Endodermal cell (in vitro differentiated cells): ENCODE data around the gene OOSP2. TPM values are rescaled to one million over a fixed set of nuclear protein-coding genes. Genes with fewer than 3 reads are reported as not detected.

Source experiments
- DNase-seq: peaks from one replicate; pipeline ENCODE4 v3.0.0-alpha.2; 2017
- H3K27ac ChIP-seq: 2 replicates; pipeline ENCODE4 v1.5.1; 2013; ENCODE audit warnings: mild to moderate bottlenecking, low read depth, low read length, moderate library complexity
- H3K27me3 ChIP-seq: 2 replicates; pipeline ENCODE4 v1.6.1; 2013; ENCODE audit warnings: mild to moderate bottlenecking, low read length, moderate library complexity; ENCODE audit not compliant: insufficient read depth, control insufficient read depth, poor library complexity, severe bottlenecking
- H3K36me3 ChIP-seq: 2 replicates; pipeline ENCODE4 v1.7.0; 2013; ENCODE audit warnings: mild to moderate bottlenecking, low read length, moderate library complexity; ENCODE audit not compliant: control insufficient read depth, insufficient read depth
- H3K4me1 ChIP-seq: one replicate; pipeline ENCODE4 v1.7.0; 2013; ENCODE audit warnings: low read length; ENCODE audit not compliant: control insufficient read depth, insufficient read depth
- H3K4me3 ChIP-seq: 2 replicates; pipeline ENCODE4 v1.5.1; 2013; ENCODE audit warnings: mild to moderate bottlenecking, low read length, moderate library complexity
- H3K9ac ChIP-seq: 2 replicates; pipeline ENCODE4 v1.6.1; 2013; ENCODE audit warnings: mild to moderate bottlenecking, low read length, moderate library complexity; ENCODE audit not compliant: poor library complexity, severe bottlenecking; ENCODE audit errors: extremely low read depth
- H3K9me3 ChIP-seq: 2 replicates; pipeline ENCODE4 v1.6.1; 2013; ENCODE audit warnings: mild to moderate bottlenecking, low read length, moderate library complexity; ENCODE audit not compliant: control insufficient read depth
- H3K27ac Mint-ChIP-seq: 2 replicates; pipeline ENCODE4 v1.8.0; 2020; ENCODE audit warnings: mixed read lengths
- H3K27me3 Mint-ChIP-seq: 2 replicates; pipeline ENCODE4 v1.8.0; 2021; ENCODE audit warnings: mild to moderate bottlenecking, mixed read lengths; ENCODE audit not compliant: insufficient read depth
- H3K36me3 Mint-ChIP-seq: 2 replicates; pipeline ENCODE4 v1.8.0; 2020; ENCODE audit warnings: low read depth, mixed read lengths
- H3K4me1 Mint-ChIP-seq: 2 replicates; pipeline ENCODE4 v1.8.0; 2020; ENCODE audit warnings: mixed read lengths
- H3K4me3 Mint-ChIP-seq: 2 replicates; pipeline ENCODE4 v1.8.0; 2020; ENCODE audit warnings: mild to moderate bottlenecking, moderate library complexity, mixed read lengths
- H3K9me3 Mint-ChIP-seq: 2 replicates; pipeline ENCODE4 v1.8.0; 2020; ENCODE audit warnings: mild to moderate bottlenecking, mixed read lengths
- CTCF ChIP-seq: fragments of 200-600 bp; sonication (generic); conservative IDR thresholded peaks from 2 replicates; pipeline ENCODE4 v1.5.0; 2021; ENCODE audit warnings: antibody characterized with exemption, mild to moderate bottlenecking
- WGBS, 2 experiments: methylation state at CpG; one replicate each; pipeline versions ENCODE4 v1.1.5 to v1.1.7; 2013; ENCODE audit warnings: missing lambda C conversion rate in 2 of 2, mixed read lengths in 1 of 2; ENCODE audit not compliant: insufficient coverage in 1 of 2, insufficient read length in 1 of 2; 5-methylcytosine and 5-hydroxymethylcytosine counted together
- long read RNA-seq, 4 experiments: library from polyadenylated mRNA in 2 of 4; library from RNA in 1 of 4; library from capped mRNA in 1 of 4; stranded (forward) in 3 of 4; unstranded in 1 of 4; transcript quantifications; one replicate each; pipeline ENCODE4 v2.0.0, GENCODE V29; 2020 to 2021; ENCODE audit warnings: inconsistent platforms in 1 of 4
- polyA plus RNA-seq, 2 experiments: library from polyadenylated mRNA; stranded (reverse); fragments of 50-300 nt; gene quantifications; one replicate each; pipeline ENCODE4 v1.2.3, GENCODE V29; 2013
- total RNA-seq, 2 donors: library from RNA; stranded (reverse); fragmentation: NEBNext Ultra II Directional in 1 of 2; extraction: Animal tissue kit (Norgen Biotek cat#: 25700) in 1 of 2; gene quantifications; 2 replicates in 1 of 2; 3 replicates in 1 of 2; pipeline ENCODE4 v1.2.1, GENCODE V29; 2021

OOSP2 gene, protein sequence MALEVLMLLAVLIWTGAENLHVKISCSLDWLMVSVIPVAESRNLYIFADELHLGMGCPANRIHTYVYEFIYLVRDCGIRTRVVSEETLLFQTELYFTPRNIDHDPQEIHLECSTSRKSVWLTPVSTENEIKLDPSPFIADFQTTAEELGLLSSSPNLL
- total RNA-seq = not detected
- 0.14 TPM for polyA plus RNA-seq (2013, experiment 1 of 2)
- polyA plus RNA-seq (2013, experiment 2 of 2) = not detected
- long read RNA-seq, experiment 1 = 0 reads
- long read RNA-seq, experiment 2 = 0 reads
- long read RNA-seq, experiment 3 = 0 reads
- long read RNA-seq, experiment 4 = 0 reads

DNA sequence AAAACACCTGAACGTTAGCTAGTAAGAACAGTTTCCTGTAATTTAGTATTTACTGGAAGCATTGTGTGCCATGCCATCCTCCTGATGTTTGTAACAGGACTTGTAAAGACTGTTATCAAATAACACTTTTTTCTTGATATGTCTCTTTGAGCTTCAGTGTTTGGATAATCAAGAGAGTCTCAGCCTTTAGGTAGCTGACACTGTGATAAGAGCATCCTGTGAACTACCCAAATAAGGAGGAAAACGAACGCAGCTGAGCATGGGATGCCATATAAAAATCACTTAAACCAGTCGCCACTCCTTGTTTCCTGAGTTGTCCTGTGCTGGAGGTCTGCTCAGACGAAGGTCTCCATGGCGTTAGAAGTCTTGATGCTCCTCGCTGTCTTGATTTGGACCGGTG is at the start of gene OOSP2:
Gene OOSP2 (plus strand): TSS at position 301 of the 400 bp plus-strand sequence. CDS start 51 bp downstream, at position 352.
- Mint-ChIP-seq H3K9me3 (no peaks in the 10 kb centered on the region), H3K27me3 (no peaks in the 10 kb centered on the region), H3K27ac (no peak within 1 kb of the TSS), H3K36me3 (no peaks in the 10 kb centered on the region), H3K4me3 (no peak within 1 kb of the TSS), H3K4me1 (peaks cover 11% of the 10 kb centered on the region)
- no peak within 1 kb of the TSS for H3K9ac ChIP-seq
- H3K4me3 ChIP-seq = no peak within 1 kb of the TSS
- 82 to 91% methylated on average over 8 of the region's 8 CpGs for WGBS, 2 experiments
- no peaks in the 10 kb centered on the region for H3K9me3 ChIP-seq
- DNase-seq = no peak
- H3K27me3 ChIP-seq = no peaks in the 10 kb centered on the region
- H3K27ac ChIP-seq = no peak within 1 kb of the TSS
- H3K36me3 ChIP-seq = no peaks in the 10 kb centered on the region
- TF ChIP-seq CTCF = no peak
- no peaks in the 10 kb centered on the region for H3K4me1 ChIP-seq

DNA sequence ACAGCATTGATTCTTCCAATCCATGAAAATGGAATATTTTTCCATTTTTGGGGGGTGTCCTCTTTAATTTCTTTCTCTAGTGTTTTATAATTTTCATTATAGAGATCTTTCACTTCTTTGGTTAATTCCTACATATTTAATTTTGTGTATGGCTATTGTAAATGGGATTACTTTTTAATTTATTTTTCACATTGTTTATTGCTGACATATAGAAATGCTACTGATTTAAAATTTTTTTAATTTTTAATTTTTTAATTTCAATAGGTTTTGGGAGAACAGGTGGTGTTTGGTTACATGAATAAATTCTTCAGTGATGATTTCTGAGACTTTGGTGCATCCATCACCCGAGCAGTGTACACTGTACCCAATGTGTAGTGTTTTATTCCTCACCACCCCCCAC is 49.8 kb upstream of the OOSP2 start:
- no peak overlapping the region for H3K27ac ChIP-seq
- Mint-ChIP-seq H3K4me1 (peaks cover 3% of the 10 kb centered on the region), H3K27ac (no peak overlapping the region), H3K4me3 (no peak overlapping the region), H3K9me3 (peaks cover 16% of the 10 kb centered on the region), H3K36me3 (no peaks in the 10 kb centered on the region), H3K27me3 (peaks cover under 1% of the 10 kb centered on the region)
- H3K4me1 ChIP-seq = no peaks in the 10 kb centered on the region
- H3K9me3 ChIP-seq = peaks cover 20% of the 10 kb centered on the region
- no peak overlapping the region for H3K9ac ChIP-seq
- 100% methylated on average over 1 of the region's 1 CpG; no CpG with 5 or more reads in 1 of the 2 experiments for WGBS, 2 experiments
- DNase-seq = no peak
- no peaks in the 10 kb centered on the region for H3K27me3 ChIP-seq
- H3K4me3 ChIP-seq = no peak overlapping the region
- H3K36me3 ChIP-seq = no peaks in the 10 kb centered on the region
- TF ChIP-seq CTCF = no peak

DNA sequence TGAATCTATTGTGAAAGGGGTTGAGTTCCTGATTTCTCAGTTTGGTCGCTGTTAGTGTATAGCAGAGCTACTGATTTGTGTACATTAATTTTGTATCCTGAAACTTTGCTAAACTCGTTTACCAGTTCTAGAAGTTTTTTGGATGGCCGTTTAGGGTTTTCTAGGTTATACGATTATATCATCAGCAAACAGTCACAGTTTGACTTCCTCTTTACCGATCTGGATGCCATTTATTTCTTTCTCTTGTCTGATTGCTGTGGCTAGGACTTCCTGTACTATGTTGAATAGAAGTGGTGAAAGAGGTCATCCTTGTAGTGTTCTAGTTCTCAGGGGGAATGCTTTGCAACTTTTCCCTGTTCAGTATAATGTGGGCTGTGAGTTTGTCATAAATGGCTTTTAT is 47.8 kb upstream of the OOSP2 start:
- Mint-ChIP-seq H3K27ac (no peak overlapping the region), H3K9me3 (peaks cover 16% of the 10 kb centered on the region), H3K36me3 (no peaks in the 10 kb centered on the region), H3K4me3 (no peak overlapping the region), H3K4me1 (peaks cover 3% of the 10 kb centered on the region), H3K27me3 (peaks cover 3% of the 10 kb centered on the region)
- peaks cover 15% of the 10 kb centered on the region for H3K9me3 ChIP-seq
- no peaks in the 10 kb centered on the region for H3K36me3 ChIP-seq
- no peak overlapping the region for H3K4me3 ChIP-seq
- no peak overlapping the region for H3K9ac ChIP-seq
- WGBS, 2 experiments = 92 to 97% methylated on average over 5 of the region's 5 CpGs
- no peak overlapping the region for H3K27ac ChIP-seq
- peaks cover 9% of the 10 kb centered on the region for H3K27me3 ChIP-seq
- no peak for DNase-seq
- no peaks in the 10 kb centered on the region for H3K4me1 ChIP-seq
- TF ChIP-seq CTCF = no peak
